GM15510 (cell line): Measurements from ENCODE around the gene RIN1.
A peak's percentile ranks its signal among the peaks of the same experiment; 100 is the strongest.

Source experiments
- POLR2A ChIP-seq: IDR thresholded peaks from 3 replicates; pipeline ENCODE4 v1.6.1; 2011; ENCODE audit warnings: borderline replicate concordance; ENCODE audit not compliant: insufficient read length; ENCODE audit errors: extremely low read depth

RIN1 gene

DNA sequence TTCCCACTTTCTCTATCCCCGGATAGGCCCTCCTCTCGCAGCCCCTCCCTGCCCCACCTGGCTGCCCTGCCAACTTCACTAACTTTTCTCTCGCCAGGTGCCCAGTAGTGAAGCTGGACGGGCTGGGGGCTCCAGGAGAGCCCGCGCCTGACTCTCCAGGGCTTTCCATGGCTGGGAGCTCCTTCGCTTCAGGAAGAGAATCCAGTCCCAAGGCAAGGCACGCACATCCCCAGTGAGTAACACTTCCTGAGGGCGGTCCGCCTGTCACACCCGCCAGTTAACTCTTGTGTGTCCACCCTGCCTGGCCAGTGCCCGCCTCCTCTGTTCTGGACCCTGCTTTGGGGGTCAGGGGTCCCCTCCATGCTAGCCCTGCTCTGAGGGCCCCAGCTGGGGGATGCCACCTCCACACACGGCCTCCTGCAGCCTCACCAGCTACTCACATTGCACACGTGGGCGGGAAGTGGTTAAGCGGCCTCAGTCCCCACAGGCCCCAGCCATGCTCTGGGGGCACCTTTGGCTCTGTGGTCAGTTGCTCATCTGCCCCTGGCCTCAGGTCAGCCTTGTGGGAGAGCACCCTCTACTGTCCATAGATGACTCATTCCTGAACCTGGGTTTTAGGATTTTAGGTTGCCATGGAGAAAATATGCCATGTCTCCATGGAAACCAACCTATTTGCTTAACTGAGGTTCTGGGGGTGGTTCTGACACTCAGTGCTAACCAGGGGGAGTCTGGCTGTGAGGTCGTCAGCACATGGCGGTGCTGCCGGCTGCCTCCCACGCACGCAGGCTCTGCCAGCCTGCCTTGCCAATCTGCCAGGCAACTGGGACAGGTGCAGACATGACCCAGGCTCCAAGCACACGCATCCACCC, at the start of gene RIN1:
Gene RIN1, minus strand, starts transcription at position 201 of the 869 bp plus-strand sequence. Its CDS starts 32 bp downstream, at position 169.
- no peak for TF ChIP-seq POLR2A

GRCh38 chr11:66373265-66373664, 37.0 kb upstream of the RIN1 start:
- TF ChIP-seq POLR2A, result no peak

DNA sequence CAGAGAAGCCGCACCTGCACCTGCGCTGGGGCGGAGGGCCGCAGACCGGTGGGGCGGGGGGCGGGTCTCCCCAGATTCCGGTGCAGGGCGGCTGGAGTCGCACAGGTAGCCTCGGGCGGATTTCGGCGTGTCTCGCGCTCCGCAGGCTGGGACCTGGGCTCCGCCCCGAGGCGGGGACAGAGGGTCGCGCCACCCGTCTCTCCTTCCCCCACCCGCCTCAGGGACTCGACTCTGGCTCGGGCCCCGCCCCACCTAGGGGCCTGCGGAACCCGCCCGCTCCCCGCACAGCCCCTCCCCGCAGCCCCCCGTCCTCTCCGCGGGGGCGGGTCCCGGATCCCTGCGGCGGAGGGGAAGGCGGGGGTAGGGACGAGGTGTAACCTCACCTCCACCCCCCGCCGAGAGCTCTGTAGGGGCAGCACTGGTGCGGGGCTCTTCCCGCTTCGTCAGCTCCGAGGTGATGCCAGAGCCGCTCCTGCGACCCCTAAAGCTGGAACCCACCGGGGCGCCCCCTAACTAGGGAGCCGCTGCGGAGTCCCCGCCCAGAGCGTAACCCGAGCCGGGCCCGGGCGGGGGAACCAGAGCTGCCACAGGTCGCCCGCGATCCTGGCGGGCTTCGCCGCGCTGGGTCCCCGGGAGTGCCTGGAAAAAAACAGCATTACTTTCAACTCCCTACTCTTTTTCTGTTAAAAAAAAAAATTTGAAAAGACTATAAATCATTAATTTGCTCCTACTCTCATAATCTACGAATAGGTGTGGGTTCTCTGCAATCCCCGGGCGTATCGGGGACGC, 35.6 kb upstream of the RIN1 start, which contains the start of gene SLC29A2:
Gene SLC29A2, minus strand, starts transcription at position 134 of the 789 bp plus-strand sequence. CDS start 169 bp downstream, outside the sequence.
- peak; percentile 40 for TF ChIP-seq POLR2A

DNA sequence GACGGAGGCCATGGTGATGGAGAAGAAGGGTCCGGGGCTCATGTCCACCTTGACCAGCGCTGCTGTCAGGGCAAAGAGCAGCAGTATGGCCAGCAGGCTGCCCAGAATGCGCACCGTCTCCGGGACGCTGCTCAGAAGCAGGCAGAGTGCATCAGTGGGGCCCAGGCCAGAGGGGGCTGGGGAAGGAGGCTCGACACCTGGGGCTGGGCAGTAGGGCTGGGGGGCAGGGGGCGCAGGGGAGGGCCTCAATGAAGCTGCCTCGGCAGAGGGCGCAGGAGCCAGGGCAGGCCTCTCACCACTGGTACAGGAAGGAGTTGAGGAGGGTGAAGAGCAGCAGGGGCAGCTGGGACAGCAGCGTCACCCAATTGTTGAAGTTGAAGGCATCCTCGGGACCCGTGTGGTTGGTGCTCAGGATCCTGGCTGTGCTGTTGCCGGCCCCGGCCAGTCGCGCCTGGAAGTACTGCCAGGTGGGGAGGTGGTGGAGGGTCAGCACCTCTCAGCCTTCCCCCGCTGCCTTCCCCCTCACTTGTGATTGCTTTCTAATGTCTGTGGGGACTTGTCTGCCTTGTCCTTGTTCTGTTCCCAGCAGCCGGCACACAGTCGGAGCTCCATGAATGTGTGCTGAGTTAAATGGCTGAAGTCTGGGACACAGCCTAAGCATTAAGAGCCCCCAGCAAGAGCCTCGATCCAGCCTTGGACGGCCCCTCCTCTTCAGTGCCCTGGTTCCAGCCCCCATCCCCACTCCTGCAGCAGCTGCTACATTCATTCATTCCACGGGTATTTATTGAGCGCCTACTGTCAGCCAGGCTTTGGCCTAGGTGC, 33.0 kb upstream of the RIN1 start:
- no peak for TF ChIP-seq POLR2A

DNA sequence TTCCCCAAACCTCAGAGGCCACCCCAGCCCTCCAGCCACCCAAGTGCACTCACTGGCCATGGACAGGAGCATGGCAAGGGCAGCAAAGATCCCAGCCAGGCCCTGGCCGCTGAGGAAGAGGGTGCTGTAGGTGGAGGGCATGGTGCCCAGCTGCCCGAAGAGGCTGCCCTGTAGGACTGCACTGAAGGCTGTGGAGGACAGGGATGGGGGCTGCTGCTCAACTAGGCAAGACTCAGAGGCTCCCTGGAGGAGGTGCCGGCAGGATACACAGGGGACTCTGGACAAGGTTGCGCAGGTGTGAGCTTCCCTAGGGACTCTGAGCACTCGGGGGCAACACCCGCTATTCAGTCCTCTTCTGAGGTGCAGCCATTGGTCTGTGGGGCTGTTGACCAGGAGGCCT, 32.2 kb upstream of the RIN1 start:
- TF ChIP-seq POLR2A, result no peak

DNA sequence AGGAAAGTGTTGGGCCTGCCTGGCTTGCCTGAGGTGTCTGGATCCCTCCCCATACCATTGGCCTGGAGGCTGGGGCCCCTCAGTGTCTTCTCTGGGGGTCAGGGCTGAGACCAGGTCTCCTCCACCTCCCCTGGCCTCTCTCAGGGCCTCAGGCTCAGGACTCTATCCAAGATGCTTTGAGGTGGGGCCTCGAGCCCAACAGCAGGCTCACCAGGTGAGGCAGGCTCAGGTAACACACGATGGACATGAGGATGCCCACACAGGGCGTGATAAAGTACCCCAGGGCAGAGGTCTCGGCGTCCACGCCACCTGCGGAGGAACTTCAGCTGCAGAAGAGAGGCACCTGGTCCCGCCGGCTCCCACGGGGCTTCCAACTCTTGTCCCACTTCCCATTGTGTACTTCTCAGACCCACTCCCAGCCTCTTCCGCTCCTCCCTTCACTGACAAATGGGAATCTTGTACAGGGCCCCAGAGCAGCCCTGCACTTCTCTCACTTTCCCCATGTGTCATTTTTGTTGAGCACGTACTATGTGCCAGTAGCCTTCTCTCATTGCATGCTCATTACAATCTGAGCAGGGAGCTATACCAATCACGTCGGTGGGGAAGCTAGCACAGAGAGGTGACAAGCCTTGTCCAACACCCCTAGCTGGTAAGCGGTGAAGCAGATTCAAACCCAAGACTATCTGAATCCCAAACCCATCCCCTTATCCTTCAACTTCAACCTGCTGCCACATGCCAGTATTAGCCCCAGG, 31.5 kb upstream of the RIN1 start:
- no peak for TF ChIP-seq POLR2A

DNA sequence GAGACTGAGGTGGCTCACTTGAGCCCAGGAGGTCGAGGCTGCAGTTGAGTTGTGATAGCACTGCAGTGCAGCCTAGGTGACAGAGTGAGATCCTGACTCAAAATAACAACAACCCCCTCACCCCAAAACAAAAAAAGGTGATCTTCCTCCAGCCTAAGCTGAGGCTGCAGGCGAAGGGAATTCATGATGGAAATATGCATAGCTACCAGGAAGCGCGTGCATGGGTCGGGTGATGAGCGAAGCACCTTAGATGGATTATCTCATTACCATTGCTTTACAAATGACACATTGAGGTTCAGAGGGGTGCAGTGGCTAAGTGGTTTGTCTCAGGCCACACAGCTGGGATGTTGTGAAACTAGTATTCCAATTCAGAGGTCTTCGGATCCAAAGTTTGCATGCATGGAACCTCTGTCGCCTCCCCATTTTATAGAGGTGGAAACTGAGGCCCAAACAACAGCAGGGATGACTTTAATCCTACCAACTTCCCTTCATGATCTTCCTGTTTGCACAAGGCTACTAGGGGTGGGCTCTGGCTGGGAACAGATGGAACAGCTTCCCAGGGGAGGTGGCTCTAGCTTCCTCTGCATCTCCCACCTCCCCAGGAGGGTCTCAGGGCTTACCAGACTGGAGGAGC, 30.7 kb upstream of the RIN1 start:
- TF ChIP-seq POLR2A, result no peak

- TF ChIP-seq POLR2A, result no peak
Measured at GRCh38 chr11:66365711-66366619, 29.7 kb upstream of the RIN1 start.

GRCh38 chr11:66365166-66365565, 28.9 kb upstream of the RIN1 start:
- no peak for TF ChIP-seq POLR2A

GRCh38 chr11:66363805-66364535, 27.7 kb upstream of the RIN1 start:
- no peak for TF ChIP-seq POLR2A

DNA sequence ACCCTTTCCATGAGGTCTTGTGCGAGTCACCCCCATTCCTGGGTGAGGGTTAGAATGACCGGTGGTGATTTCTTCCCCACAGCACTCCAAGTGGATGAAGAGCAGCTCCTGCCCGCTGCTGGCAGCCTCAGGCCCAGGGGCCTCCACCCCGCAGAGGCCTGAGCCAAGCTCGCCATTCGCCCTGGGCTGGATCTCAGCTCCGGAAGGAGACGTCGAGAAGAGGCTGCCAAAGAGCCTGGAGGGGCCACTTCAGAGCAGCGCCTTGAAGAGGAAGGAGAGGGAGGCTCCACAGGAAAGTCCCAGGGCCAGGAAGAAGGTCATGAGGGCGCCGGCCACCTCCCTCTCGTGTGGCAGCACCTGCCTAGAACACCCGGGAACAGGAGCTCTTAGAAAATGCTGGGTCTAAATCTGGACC, 27.0 kb upstream of the RIN1 start:
- TF ChIP-seq POLR2A, result no peak
